Stomach (tissue), 4 donors: Measurements from ENCODE around the gene EXO5.

Experiments
- CTCF ChIP-seq, 7 experiments: fragments of 450-650 bp in 4 of 7; fragments of 200-600 bp in 3 of 7; sonication (generic) in 3 of 7; IDR thresholded peaks; one replicate each; pipeline ENCODE4 v1.5.1; 2016 to 2019; ENCODE audit warnings: antibody characterized with exemption in 7 of 7, control low read depth in 2 of 7, mild to moderate bottlenecking in 1 of 7
- POLR2A ChIP-seq, 4 donors: fragments of 450-650 bp; IDR thresholded peaks; one replicate each; pipeline ENCODE4 v1.6.1; 2016; ENCODE audit warnings: antibody characterized with exemption in 4 of 4, control low read depth in 2 of 4, mild to moderate bottlenecking in 1 of 4, moderate library complexity in 1 of 4

DNA sequence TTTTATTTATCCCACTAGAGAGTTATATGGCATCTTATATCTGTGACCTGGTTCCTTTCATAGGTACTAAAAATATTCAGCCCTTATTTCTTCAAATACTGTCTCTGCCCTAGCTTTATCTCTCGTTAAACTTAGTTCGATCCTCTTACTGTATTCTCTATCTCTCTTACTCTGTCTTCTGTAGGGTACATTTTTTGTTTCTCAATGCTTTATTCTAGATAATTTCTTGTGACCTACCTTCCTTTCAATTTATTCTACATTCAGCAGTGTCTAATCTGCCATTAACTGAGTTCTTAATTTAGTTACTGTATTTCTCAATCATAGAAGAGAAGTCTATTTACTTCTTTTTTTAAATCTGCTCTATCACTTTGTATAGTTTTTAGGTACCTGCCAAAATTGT, 33.3 kb upstream of the EXO5 start:
- TF ChIP-seq POLR2A (IDR thresholded peaks at IDR 0.05) (no peak), CTCF (IDR thresholded peaks at IDR 0.05) (no peak)
